GM18868 (cell line): Measurements from ENCODE around the gene JCHAIN.
"Not testable (repeated sequence)": the region's sequence is repeated elsewhere in the genome, so short reads cannot be mapped to it uniquely, and the experiment has no call there.

Experiments
- ATAC-seq: cut with Tn5 transposase; IDR thresholded peaks from one replicate; pipeline ENCODE4 v1.9.1; 2021; ENCODE audit warnings: mild to moderate bottlenecking, moderate library complexity; ENCODE audit not compliant: unreplicated experiment

JCHAIN gene

GRCh38 chr4:70691661-70692060 lies 25.4 kb upstream of the JCHAIN start:
- no peak for ATAC-seq

- no peak for ATAC-seq
These were observed 22.5 kb upstream of the JCHAIN start for GRCh38 chr4:70688795-70689231.

- ATAC-seq: peak; percentile 94
These were observed 21.8 kb upstream of the JCHAIN start, which contains the start of gene UTP3 for GRCh38 chr4:70687821-70688794. UTP3 (plus strand) TSS chr4:70688532; CDS start chr4:70688678, 146 bp downstream.

GRCh38 chr4:70687392-70687791 lies 21.1 kb upstream of the JCHAIN start:
- ATAC-seq: peak; percentile 0

- ATAC-seq: not testable (repeated sequence)
These were observed 15.8 kb upstream of the JCHAIN start for GRCh38 chr4:70682142-70682541.

GRCh38 chr4:70681704-70682103 lies 15.4 kb upstream of the JCHAIN start:
- ATAC-seq: peak; percentile 32

- ATAC-seq: no peak
These were observed 14.6 kb upstream of the JCHAIN start for GRCh38 chr4:70680934-70681333.

- ATAC-seq: peak; percentile 78
These were observed 12.2 kb upstream of the JCHAIN start for GRCh38 chr4:70678383-70678999.

- ATAC-seq: no peak
These were observed 10.3 kb upstream of the JCHAIN start for GRCh38 chr4:70676554-70677090.

GRCh38 chr4:70674731-70675130 lies 8.4 kb upstream of the JCHAIN start:
- no peak for ATAC-seq

GRCh38 chr4:70674191-70674590 lies 7.9 kb upstream of the JCHAIN start:
- no peak for ATAC-seq

GRCh38 chr4:70671091-70671490 lies 4.8 kb upstream of the JCHAIN start:
- ATAC-seq: no peak

GRCh38 chr4:70670332-70671014 lies 4.2 kb upstream of the JCHAIN start:
- no peak for ATAC-seq

GRCh38 chr4:70667740-70668535 lies 1.6 kb upstream of the JCHAIN start:
- no peak for ATAC-seq

GRCh38 chr4:70661309-70661922 lies 4.9 kb downstream of the JCHAIN start:
- ATAC-seq: peak; percentile 92

GRCh38 chr4:70660106-70660505 lies 6.2 kb downstream of the JCHAIN start:
- no peak for ATAC-seq

- ATAC-seq: no peak
These were observed 7.9 kb downstream of the JCHAIN start for GRCh38 chr4:70658418-70658817.

GRCh38 chr4:70657326-70657725 lies 9.0 kb downstream of the JCHAIN start:
- ATAC-seq: no peak

GRCh38 chr4:70654605-70655011 lies 11.7 kb downstream of the JCHAIN start:
- no peak for ATAC-seq
